ENCODE results near the gene KATNIP. TPM values are rescaled to one million over a fixed set of nuclear protein-coding genes. Genes with fewer than 3 reads are reported as not detected.
"Not testable (repeated sequence)": the region's sequence is repeated elsewhere in the genome, so short reads cannot be mapped to it uniquely, and the experiment has no call there.

Gene KATNIP
- total RNA-seq, 1 experiment from 2014 or later = 19.0 TPM

- CTCF ChIA-PET = no interaction called here
- intact Hi-C loops (cut with micrococcal nuclease) = no loop called here
Observed at GRCh38 chr16:27564224-27564623, 14.3 kb downstream of the KATNIP start.

GRCh38 chr16:27566417-27566816 is 16.5 kb downstream of the KATNIP start:
- no peaks in the 10 kb centered on the region for H4K20me1 ChIP-seq (ENCODE audit: low read length)
- H3K36me3 ChIP-seq (ENCODE audit: low read depth, low read length) = no peaks in the 10 kb centered on the region
- ATAC-seq (no peak), DNase-seq (no peak)
- no peak overlapping the region for H2AFZ ChIP-seq (ENCODE audit: low read length)
- peaks cover 12% of the 10 kb centered on the region; the same call in 1 of the 2 replicates for H3K79me2 ChIP-seq (ENCODE audit: low read length)
- no peak for TF ChIP-seq EZH2 (IDR thresholded peaks at IDR 0.05; ENCODE audit: low read length, unreplicated experiment)
- TF ChIP-seq EZH2phosphoT487 (IDR thresholded peaks at IDR 0.05; ENCODE audit: borderline replicate concordance, low read length) = no peak
- no peak for TF ChIP-seq CTCF (conservative IDR thresholded peaks at IDR 0.05; ENCODE audit: low read depth, low read length)
- H3K27ac ChIP-seq (ENCODE audit: low read length) = no peak overlapping the region
- no peaks in the 10 kb centered on the region for H3K9me2 ChIP-seq (replicated peaks; ENCODE audit: low read length)
- no peak overlapping the region for H3K4me2 ChIP-seq (ENCODE audit: low read length)
- POLR2A ChIA-PET (ENCODE audit: unreplicated experiment) = no interaction called here
- H3F3A ChIP-seq (ENCODE audit: low read length, unreplicated experiment) = peaks cover 4% of the 10 kb centered on the region
- peaks cover 23% of the 10 kb centered on the region for H3K4me1 ChIP-seq (ENCODE audit: insufficient read depth, low read length)
- BruUV-seq (replicated peaks) = no TSS peak
- no peak overlapping the region for H3K4me3 ChIP-seq (ENCODE audit: low read length)
- H3K27me3 ChIP-seq (ENCODE audit: low read length) = no peaks in the 10 kb centered on the region
- H3K9me3 ChIP-seq (ENCODE audit: low read length) = no peaks in the 10 kb centered on the region
- intact Hi-C loops (cut with micrococcal nuclease) = no loop called here
- CTCF ChIA-PET = no interaction called here
- H3K9ac ChIP-seq (ENCODE audit: low read length) = no peak overlapping the region

More at GRCh38 chr16:27564224-27564623, 14.3 kb downstream of the KATNIP start:
- no peak overlapping the region for H3K4me3 ChIP-seq (ENCODE audit: low read length)
- no peak for TF ChIP-seq EZH2phosphoT487 (IDR thresholded peaks at IDR 0.05; ENCODE audit: borderline replicate concordance, low read length)
- TF ChIP-seq CTCF (conservative IDR thresholded peaks at IDR 0.05; ENCODE audit: low read depth, low read length) = no peak
- no peak for TF ChIP-seq EZH2 (IDR thresholded peaks at IDR 0.05; ENCODE audit: low read length, unreplicated experiment)
- H3K9ac ChIP-seq (ENCODE audit: low read length) = no peak overlapping the region
- no peak overlapping the region for H3K4me2 ChIP-seq (ENCODE audit: low read length)
- no peaks in the 10 kb centered on the region for H3K27me3 ChIP-seq (ENCODE audit: low read length)
- H3K79me2 ChIP-seq (ENCODE audit: low read length) = peaks cover 8% of the 10 kb centered on the region; the same call in 1 of the 2 replicates
- H3K4me1 ChIP-seq (ENCODE audit: insufficient read depth, low read length) = peaks cover 23% of the 10 kb centered on the region
- H2AFZ ChIP-seq (ENCODE audit: low read length) = no peak overlapping the region
- ATAC-seq (no peak), DNase-seq (no peak)
- no peaks in the 10 kb centered on the region for H3K9me3 ChIP-seq (ENCODE audit: low read length)
- H3K27ac ChIP-seq (ENCODE audit: low read length) = no peak overlapping the region
- no peaks in the 10 kb centered on the region for H4K20me1 ChIP-seq (ENCODE audit: low read length)
- no TSS peak for BruUV-seq (replicated peaks)
- H3K9me2 ChIP-seq (replicated peaks; ENCODE audit: low read length) = no peaks in the 10 kb centered on the region
- H3K36me3 ChIP-seq (ENCODE audit: low read depth, low read length) = no peaks in the 10 kb centered on the region
- POLR2A ChIA-PET (ENCODE audit: unreplicated experiment) = no interaction called here
- peaks cover 4% of the 10 kb centered on the region for H3F3A ChIP-seq (ENCODE audit: low read length, unreplicated experiment)

GRCh38 chr16:27568077-27568476 is 18.1 kb downstream of the KATNIP start:
- Histone ChIP-seq H3K9ac (ENCODE audit: low read length) (no peak overlapping the region), H3K9me2 (replicated peaks; ENCODE audit: low read length) (no peaks in the 10 kb centered on the region), H3K27ac (ENCODE audit: low read length) (peak overlapping the region; percentile 73), H3K4me1 (ENCODE audit: insufficient read depth, low read length) (peaks cover 29% of the 10 kb centered on the region), H3K36me3 (ENCODE audit: low read depth, low read length) (no peaks in the 10 kb centered on the region), H2AFZ (ENCODE audit: low read length) (no peak overlapping the region), H3K4me3 (ENCODE audit: low read length) (no peak overlapping the region), H4K20me1 (ENCODE audit: low read length) (no peaks in the 10 kb centered on the region), H3F3A (ENCODE audit: low read length, unreplicated experiment) (peaks cover 4% of the 10 kb centered on the region), H3K27me3 (ENCODE audit: low read length) (no peaks in the 10 kb centered on the region), H3K9me3 (ENCODE audit: low read length) (no peaks in the 10 kb centered on the region), H3K79me2 (ENCODE audit: low read length) (peaks cover 12% of the 10 kb centered on the region; the same call in 1 of the 2 replicates), H3K4me2 (ENCODE audit: low read length) (peak overlapping the region; percentile 57)
- POLR2A ChIA-PET (ENCODE audit: unreplicated experiment) = interaction anchor here (0.6 to 1.0 kb wide), 2 partner anchors 364 to 543 kb away, joined by 3 read pairs; no protein-coding TSS in a partner anchor
- CTCF ChIA-PET = no interaction called here
- TF ChIP-seq EZH2phosphoT487 (IDR thresholded peaks at IDR 0.05; ENCODE audit: borderline replicate concordance, low read length) (no peak), CTCF (conservative IDR thresholded peaks at IDR 0.05; ENCODE audit: low read depth, low read length) (no peak), EZH2 (IDR thresholded peaks at IDR 0.05; ENCODE audit: low read length, unreplicated experiment) (no peak)
- intact Hi-C loops (cut with micrococcal nuclease) = no loop called here
- DNase-seq (peak; percentile 84), ATAC-seq (peak; percentile 93)
- BruUV-seq (replicated peaks) = no TSS peak

- H3K4me2 ChIP-seq (ENCODE audit: low read length); H3K9ac ChIP-seq (ENCODE audit: low read length); H3K36me3 ChIP-seq (ENCODE audit: low read depth, low read length); ATAC-seq; H3K9me3 ChIP-seq (ENCODE audit: low read length); H4K20me1 ChIP-seq (ENCODE audit: low read length); H3F3A ChIP-seq (ENCODE audit: low read length, unreplicated experiment); DNase-seq; H3K4me3 ChIP-seq (ENCODE audit: low read length); intact Hi-C loops (cut with micrococcal nuclease); H3K27ac ChIP-seq (ENCODE audit: low read length); H3K27me3 ChIP-seq (ENCODE audit: low read length); CTCF ChIA-PET; BruUV-seq (replicated peaks); H2AFZ ChIP-seq (ENCODE audit: low read length); H3K9me2 ChIP-seq (replicated peaks; ENCODE audit: low read length): not testable (repeated sequence)
- H3K4me1 ChIP-seq (ENCODE audit: insufficient read depth, low read length) = peaks cover 29% of the 10 kb centered on the region
- POLR2A ChIA-PET (ENCODE audit: unreplicated experiment) = interaction anchor here (0.7 kb wide), 1 partner anchor 116 kb away, joined by 7 read pairs; no protein-coding TSS in a partner anchor
- peaks cover 12% of the 10 kb centered on the region; the same call in 1 of the 2 replicates for H3K79me2 ChIP-seq (ENCODE audit: low read length)
Observed at GRCh38 chr16:27570986-27571385, 21.0 kb downstream of the KATNIP start.
